HG03103 (cell line): ENCODE data around the gene BCL6B.
"Not testable (repeated sequence)": the region's sequence is repeated elsewhere in the genome, so short reads cannot be mapped to it uniquely, and the experiment has no call there.

Source experiments
- ATAC-seq: cut with Tn5 transposase; IDR thresholded peaks from one replicate; pipeline ENCODE4 v1.9.1; 2021; ENCODE audit warnings: low read depth; ENCODE audit not compliant: unreplicated experiment

BCL6B gene

DNA sequence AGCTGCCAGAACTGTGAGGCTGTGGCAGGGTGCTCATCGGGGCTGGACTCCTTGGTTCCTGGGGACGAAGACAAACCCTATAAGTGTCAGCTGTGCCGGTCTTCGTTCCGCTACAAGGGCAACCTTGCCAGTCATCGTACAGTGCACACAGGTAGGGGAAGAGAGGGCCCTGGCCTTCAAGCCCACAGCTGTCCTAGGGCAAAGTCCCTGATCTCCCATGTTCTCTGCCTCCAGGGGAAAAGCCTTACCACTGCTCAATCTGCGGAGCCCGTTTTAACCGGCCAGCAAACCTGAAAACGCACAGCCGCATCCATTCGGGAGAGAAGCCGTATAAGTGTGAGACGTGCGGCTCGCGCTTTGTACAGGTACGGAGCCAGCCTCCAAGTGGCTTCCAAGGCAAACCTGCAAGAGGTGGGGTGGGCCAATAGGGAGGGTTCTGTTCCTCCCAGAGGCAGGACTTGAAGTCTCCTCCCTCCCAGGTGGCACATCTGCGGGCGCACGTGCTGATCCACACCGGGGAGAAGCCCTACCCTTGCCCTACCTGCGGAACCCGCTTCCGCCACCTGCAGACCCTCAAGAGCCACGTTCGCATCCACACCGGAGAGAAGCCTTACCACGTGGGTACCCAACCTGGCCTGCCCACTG, 3.7 kb downstream of the BCL6B start:
- ATAC-seq: no peak

DNA sequence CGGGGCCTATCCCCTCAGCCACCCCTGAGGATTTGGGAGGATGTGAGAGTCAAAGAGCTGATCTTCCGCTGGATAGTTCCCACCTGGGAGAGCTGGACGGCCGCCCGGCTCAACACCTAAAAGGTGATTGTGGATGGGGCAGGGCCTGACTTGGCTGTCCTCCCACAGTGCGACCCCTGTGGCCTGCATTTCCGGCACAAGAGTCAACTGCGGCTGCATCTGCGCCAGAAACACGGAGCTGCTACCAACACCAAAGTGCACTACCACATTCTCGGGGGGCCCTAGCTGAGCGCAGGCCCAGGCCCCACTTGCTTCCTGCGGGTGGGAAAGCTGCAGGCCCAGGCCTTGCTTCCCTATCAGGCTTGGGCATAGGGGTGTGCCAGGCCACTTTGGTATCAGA, 4.5 kb downstream of the BCL6B start:
- ATAC-seq: no peak

DNA sequence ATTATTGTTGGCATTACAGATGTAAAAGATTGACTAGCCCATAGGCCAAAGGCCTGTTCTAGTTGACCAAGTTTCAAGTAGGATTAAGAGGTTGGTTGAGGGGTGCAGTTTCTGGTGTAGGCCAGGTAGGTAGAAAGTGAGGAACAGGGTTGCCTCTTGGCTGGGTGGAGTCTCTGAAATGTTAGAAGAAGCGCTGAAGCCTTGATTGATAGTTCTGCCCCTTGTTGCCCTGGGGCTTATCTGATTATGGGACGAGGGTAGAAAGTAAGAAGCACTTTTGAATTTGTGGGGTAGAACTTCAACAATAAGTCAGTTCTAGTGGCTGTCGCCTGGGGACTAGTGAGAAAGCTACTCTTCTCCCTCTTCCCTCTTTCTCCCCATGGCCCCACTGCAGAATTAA, 6.2 kb downstream of the BCL6B start:
- no peak for ATAC-seq

DNA sequence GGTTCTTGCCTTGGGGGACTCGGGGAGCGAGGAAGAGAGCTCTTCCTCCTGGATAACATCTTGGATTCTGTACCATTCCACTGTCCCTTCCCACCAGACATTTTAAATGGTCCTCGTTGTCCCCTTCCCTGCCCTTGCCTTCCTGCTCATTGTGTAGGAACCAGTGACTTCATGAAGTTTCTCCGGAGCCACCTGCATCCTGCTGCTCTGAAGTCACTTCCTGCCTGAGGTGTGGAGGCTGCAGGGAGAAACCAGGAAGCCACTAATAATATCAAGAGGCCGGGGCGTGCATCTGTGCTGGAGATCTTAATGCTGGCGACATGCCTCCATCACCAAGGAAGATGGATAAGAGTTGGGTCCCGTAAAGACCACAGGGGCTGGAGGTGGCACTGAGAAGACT, 6.8 kb downstream of the BCL6B start:
- ATAC-seq: no peak

DNA sequence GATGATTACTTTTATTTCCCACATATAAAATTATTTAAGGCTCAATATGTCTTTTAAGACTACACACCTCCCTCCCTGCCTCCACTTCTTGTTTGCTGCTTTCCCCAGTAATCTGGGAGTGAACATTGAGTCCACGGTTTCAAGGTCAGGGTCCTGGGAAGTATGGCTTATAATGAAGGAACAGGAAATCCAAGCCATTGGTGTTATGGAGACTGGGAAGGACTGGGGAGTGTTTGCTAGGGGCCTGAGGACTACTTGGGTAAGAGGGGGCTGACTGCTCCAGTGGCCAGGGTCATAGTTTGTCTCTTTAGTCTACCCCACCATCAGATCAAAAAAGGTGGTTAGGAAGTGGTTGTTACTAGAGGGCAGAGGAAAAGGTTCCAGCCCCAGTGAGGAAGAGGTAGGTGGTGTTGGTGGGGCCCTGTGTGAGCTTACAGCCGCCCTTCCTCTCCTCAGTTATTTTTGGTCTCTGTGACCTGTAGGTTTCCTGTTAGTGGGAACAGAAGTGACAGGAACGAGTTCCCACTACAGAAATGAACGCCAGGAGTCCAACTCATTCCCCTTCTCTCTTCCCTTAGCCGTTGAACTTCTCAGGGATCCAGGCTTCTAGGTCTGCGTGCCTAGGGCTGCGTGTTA, 12.2 kb downstream of the BCL6B start:
- ATAC-seq: no peak

DNA sequence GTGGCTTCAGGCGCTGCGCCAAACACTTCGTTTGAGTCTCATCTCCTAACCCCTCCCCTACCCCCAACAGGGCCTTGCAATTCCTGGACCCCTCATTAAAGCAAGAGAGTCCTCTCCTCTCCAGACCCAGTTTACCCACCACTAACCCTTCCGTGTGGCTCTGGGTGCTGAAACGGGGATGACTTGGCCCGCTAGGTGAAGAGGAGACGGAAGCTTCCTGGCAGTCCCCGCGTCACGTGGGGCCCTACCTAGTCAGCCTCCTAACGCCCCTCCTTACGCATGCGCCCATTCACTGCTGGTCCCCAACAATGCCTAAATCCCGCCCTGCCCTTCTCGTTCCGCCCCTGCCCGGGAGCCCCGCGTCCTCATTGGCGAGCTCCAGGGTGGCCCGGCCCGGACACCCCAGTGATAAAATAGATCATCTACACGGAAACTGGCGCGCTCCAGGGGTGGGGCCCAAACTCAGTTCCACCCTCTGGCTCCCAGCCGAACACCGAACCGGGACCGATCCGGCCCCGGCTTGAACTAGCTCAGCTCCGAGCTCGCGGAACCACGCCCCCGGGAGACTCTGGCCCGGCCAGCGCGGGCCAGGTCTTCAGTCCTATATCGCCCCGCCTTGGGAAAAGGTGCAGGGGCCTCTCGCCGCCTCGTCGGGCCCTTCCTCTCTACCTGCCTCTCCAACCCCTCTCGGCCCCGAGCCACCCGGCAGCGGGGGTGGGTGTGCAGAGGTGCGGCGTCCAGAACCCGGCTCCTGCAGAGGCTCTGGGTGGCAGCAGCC, 12.9 kb downstream of the BCL6B start, which contains the start of gene SLC16A13:
Gene SLC16A13 (plus strand): TSS at position 425 of the 778 bp plus-strand sequence. CDS start 368 bp downstream, outside the sequence.
- peak; percentile 85 for ATAC-seq

DNA sequence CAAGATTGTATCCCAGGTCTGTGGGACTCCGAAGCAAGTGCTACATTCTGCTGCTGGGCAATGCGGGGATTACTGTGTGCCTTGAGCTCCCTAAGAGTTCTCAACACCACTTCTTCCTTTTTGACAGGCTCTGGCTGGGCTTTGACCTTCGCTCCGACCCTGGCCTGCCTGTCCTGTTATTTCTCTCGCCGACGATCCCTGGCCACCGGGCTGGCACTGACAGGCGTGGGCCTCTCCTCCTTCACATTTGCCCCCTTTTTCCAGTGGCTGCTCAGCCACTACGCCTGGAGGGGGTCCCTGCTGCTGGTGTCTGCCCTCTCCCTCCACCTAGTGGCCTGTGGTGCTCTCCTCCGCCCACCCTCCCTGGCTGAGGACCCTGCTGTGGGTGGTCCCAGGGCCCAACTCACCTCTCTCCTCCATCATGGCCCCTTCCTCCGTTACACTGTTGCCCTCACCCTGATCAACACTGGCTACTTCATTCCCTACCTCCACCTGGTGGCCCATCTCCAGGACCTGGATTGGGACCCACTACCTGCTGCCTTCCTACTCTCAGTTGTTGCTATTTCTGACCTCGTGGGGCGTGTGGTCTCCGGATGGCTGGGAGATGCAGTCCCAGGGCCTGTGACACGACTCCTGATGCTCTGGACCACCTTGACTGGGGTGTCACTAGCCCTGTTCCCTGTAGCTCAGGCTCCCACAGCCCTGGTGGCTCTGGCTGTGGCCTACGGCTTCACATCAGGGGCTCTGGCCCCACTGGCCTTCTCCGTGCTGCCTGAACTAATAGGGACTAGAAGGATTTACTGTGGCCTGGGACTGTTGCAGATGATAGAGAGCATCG, 15.4 kb downstream of the BCL6B start:
- no peak for ATAC-seq

DNA sequence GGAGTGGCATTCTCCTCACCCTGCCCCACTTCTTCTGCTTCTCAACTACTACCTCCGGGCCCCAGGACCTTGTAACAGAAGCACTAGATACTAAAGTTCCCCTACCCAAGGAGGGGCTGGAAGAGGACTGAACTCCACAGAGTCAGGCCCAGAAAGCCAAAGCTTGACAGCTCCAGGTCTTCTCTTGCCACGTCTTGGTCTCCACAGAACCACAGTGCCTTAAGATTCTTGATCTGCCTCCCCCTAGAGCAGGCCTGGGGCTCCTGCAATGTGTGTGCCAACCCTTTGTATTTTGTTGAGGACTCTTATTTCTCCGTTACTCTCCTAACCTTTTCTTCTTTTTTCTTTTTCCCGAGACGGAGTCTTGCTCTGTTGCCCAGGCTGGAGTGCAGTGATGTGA, 17.0 kb downstream of the BCL6B start:
- no peak for ATAC-seq

DNA sequence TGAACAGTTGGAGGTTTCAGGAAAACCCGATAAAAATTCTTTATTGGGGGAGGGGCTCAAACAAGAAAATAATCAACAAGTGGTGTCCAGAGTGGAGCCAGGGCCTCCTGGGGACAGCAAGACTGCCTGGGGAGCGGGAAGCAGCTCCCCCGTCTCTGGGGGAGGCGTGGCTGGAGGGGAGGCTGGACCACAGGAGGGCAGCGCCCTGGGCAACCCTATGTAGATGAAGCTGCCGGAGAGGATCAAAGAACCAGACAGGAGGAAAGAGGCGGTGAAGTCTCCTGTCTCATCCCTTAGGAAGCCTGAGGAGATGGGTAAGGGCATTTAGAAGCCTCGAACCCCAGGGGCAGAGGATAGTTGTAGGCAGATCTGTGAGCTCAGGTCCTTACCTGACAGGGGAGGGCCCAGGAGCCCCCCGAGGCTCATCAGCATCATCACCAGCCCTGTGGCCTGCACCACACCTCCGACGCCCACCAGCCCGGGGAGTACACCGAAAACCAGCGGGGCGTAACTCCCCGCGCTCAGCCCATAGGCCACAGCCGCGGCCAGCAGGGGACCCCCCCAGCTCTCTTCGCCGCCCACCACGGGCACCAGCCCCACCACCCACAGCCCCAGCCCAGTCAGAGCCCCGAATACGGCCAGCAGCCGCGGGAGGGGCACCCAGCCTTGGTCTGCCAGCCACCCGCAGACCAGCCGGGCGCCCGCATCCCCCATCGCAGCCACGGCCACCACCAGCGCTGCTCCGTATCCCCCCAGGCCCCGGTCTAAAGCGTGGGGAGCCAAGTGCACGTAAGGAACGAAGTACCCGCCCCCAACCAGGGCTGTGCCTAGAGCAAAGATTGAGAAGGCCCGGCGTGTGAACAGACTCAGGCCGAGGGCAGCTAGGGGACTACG, 19.0 kb downstream of the BCL6B start:
- ATAC-seq: no peak

DNA sequence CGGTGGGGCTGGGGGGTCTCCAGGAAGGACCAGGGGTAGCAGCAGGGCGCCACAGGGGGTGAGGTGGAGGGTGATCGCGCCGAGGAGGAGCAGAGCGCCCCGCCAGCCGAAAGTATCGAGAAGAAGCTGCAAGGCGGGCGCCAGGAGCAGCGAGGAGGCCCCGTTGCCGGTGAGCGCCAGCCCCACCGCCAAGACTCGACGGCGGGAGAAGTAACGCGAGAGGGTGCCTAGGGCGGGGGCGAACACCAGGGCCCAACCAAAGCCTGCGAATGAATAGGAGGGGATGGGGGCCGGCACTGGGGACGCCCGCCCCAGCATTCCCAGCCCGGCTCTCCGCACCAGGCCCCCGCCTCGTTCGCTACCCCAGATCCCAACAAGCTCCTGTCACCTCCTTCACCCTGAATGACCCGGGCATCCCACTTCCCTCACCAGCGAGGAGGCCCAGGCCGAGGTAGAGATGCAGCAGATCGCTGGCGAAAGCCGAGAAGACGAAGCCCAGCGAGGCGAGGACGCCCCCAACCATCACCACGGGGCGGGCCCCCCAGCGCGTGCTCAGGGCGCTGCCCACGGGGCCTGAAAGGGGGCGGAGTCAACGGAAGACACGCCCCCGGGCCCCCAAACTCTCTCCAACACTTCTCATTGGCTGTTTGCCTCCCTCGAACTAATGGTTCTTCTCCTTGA, 19.8 kb downstream of the BCL6B start:
- no peak for ATAC-seq

DNA sequence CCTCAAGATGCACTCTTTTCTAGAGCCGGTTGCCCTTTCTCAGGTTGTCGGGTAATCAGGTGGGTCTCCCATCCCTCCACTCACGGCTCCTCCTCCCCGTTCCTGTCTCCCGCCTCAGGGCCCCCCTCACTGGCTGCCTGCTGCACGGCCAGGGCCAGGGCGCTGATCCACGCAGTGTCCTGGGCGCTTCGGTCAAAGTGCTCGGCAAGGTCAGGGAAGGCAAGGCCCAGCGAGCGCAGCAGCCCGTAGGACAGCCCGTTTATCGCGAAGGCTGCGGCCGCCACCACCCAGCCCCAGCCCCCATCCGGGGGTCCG, 20.3 kb downstream of the BCL6B start:
- no peak for ATAC-seq

DNA sequence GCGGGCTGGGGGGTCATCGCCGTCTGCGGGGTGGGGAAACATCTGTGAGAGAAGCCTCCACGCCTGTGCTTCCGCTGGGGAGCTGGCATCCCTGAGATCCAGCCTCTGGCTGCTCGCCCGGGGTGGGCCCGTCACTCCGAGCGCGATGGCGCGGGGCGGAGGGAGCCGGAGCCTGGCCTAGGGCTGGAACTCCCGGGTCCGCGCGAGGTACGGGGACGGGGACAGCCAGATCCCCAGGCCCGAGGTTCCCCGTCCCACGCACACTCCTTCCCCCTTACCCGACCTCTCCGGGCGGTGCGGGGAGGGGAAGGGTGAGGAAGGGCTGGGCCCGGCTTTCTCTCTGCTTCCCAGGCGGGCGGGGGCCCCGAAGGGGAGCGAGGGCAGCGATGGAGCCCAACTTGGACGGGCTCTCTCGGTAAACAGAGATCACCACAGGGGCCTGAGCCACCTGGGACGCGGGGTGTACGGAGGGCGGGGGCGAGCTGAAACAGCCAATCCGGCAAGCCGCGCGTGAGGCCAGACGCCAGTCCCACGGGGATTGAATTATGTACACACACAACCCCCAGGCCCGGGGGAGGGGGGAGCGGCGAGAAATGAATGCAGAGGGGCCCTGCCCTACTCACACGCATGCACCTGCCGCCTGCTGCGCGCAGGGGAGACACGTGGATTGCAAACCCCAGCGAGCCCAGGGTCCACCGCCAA, 20.8 kb downstream of the BCL6B start, which contains the start of gene SLC16A11:
Gene SLC16A11 (minus strand): TSS at position 596 of the 702 bp plus-strand sequence. CDS start 579 bp downstream, at position 17.
- no peak for ATAC-seq

DNA sequence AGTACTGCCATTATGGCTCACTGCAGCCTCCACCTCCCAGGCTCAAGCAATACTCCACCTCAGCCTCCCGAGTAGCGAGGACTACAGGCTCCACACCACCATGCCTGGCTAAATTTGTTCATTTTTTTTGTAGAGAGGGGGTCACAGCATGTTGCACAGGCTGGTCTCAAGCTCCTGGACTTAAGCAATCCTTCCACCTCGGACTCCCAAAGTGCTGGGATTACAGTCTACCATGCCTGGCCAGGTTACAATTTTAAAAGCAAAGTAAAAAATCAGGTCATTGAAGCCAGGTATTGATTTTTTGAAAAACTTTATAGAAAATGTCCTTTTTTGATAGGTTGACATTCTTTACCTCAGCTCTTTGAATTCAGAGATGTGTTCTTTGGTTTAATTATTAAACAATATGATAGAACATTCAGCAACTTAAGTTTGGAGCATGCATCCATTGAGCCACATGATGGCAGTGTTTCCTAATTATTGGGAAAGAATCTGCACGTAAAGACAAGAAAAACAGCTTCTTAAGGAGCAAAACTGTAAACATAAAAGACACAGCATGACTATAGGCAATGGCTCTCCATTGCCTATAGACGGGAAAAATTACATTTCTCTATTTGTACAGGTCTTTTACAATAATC, 22.8 kb downstream of the BCL6B start:
- no peak for ATAC-seq

DNA sequence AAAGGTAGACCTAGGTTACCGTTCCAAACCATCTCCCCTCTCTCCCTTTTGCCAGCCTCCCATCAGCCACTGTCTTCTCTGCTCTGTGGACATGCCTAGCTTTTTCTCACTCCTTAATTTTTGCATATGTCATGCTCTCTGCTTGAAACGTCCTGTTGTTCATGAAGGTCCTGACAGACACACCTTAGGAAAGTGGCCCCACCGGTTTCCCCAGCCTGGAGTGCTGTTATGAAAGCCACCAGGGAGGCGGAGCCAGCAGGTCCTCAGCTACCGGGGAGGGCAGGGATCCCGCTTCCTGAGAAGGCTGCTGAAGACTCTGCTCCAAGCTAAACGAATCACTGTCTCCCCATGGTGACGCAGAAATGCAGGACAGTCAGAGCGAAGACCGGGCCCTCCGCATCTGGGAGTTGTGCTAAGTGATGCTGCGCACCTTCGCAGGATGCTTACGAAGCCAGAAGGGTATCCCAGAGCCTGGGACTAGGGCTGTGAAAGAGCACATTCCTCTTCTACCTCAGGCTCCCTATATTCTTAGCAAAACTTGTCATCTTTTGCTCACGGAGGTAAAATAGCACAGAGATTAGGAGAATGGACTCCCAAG, 23.4 kb downstream of the BCL6B start:
- no peak for ATAC-seq

DNA sequence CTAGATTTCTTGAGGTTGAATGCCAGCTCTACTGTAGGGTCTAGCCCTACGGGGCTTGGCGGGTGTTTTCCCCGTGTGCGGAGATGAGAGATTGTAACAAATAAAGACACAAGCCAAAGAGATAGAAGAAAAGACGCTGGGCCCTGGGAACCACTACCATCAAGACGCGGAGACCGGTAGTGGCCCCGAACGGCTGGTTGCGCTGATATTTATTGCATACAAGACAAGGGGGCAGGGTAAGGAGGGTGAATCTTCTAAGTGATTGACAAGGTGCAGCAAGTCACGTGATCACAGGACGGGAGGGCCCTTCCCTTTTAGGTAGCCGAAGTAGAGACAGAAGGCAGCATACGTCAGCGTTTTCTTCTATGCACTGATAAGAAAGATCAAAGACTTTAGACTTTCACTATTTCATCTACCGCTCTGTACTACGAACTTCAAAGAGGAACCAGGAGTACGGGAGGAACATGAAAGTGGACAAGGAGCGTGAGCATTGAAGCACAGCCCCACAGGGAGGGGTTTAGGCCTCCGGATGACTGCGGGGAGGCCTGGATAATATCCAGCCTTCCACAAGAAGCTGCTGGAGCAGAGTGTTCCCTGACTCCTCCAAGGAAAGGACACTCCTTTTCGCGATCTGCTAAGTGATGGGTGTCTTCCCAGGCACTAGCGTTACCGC, 24.0 kb downstream of the BCL6B start:
- not testable (repeated sequence) for ATAC-seq

DNA sequence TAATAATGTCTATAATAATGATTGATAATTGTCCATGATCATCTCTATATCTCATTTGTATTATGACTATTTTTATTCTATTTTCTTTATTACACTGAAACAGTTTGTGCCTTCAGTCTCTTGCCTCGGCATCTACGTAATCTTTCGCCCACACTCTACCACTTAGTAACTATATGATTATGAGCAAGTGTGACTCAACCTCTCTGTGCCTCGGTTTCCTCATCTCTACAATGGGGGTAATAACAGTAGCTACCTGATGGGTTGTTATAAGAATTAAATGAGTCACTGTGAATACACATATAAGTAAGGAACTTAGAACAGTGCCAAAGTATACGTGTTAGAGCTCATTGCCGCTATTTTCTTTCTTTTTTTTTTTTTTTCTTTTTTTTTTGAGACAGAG, 24.7 kb downstream of the BCL6B start:
- ATAC-seq: no peak

DNA sequence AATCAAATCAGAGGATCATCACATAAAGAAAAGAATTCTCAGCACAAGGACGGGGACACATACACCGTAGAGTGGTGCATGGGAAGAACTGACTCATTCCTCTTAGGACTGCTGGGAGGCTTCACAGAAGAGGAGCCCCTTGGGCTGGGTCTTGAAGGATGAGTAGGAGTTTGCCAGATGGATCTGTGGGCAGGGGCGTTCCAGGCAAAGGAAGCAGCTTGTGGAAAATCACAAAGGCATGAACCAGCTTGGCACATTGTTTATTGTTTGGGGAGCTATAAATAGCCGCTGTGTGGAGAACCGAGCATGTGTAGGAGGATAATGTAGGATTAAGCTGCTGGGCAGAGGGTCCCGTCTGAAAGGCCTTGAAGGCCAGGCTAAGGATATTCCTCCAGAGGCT, 26.1 kb downstream of the BCL6B start:
- ATAC-seq: no peak
